HG03103 (cell line): ENCODE data around the gene APOA1.

Experiments
- ATAC-seq: cut with Tn5 transposase; IDR thresholded peaks from one replicate; pipeline ENCODE4 v1.9.1; 2021; ENCODE audit warnings: low read depth; ENCODE audit not compliant: unreplicated experiment

The APOA1 gene

GRCh38 chr11:116860303-116860702, 22.9 kb upstream of the APOA1 start:
- no peak for ATAC-seq

GRCh38 chr11:116859175-116859574, 21.8 kb upstream of the APOA1 start:
- no peak for ATAC-seq

- no peak for ATAC-seq
These were observed 20.5 kb upstream of the APOA1 start for GRCh38 chr11:116857936-116858335.

- no peak for ATAC-seq
These were observed 19.9 kb upstream of the APOA1 start for GRCh38 chr11:116857316-116857715.

GRCh38 chr11:116856423-116856822, 19.0 kb upstream of the APOA1 start:
- ATAC-seq, result no peak

- no peak for ATAC-seq
These were observed 18.0 kb upstream of the APOA1 start for GRCh38 chr11:116855413-116855812.

- ATAC-seq, result peak; percentile 85
These were observed 16.1 kb upstream of the APOA1 start for GRCh38 chr11:116853461-116854073.

- ATAC-seq, result no peak
These were observed 15.0 kb upstream of the APOA1 start for GRCh38 chr11:116852261-116853031.

- ATAC-seq, result no peak
These were observed 14.2 kb upstream of the APOA1 start for GRCh38 chr11:116851626-116852025.

- ATAC-seq, result no peak
These were observed 12.1 kb upstream of the APOA1 start for GRCh38 chr11:116849486-116849885.

- no peak for ATAC-seq
These were observed 11.6 kb upstream of the APOA1 start for GRCh38 chr11:116849060-116849459.

GRCh38 chr11:116847612-116848011, 10.2 kb upstream of the APOA1 start:
- no peak for ATAC-seq

GRCh38 chr11:116844722-116845121, 7.3 kb upstream of the APOA1 start:
- ATAC-seq, result no peak

- ATAC-seq, result no peak
These were observed 6.2 kb upstream of the APOA1 start for GRCh38 chr11:116843661-116844060.

- ATAC-seq, result no peak
These were observed 5.5 kb upstream of the APOA1 start for GRCh38 chr11:116842909-116843308.

- no peak for ATAC-seq
These were observed 4.7 kb upstream of the APOA1 start for GRCh38 chr11:116842117-116842516.

GRCh38 chr11:116840746-116841296, 3.4 kb upstream of the APOA1 start:
- ATAC-seq, result no peak

GRCh38 chr11:116840224-116840745, 2.9 kb upstream of the APOA1 start:
- ATAC-seq, result no peak

- no peak for ATAC-seq
These were observed 1.1 kb upstream of the APOA1 start for GRCh38 chr11:116838321-116839084.

GRCh38 chr11:116836632-116836991, 810 bp downstream of the APOA1 start:
- no peak for ATAC-seq
